Kidney epithelial cell (primary cell): ENCODE results near the gene CTNNBL1. TPM values are rescaled to one million over a fixed set of nuclear protein-coding genes. Genes with fewer than 3 reads are reported as not detected.

Experiments
- DNase-seq: peaks from one replicate; pipeline ENCODE4 v3.0.0-alpha.2; 2010; ENCODE audit warnings: low read depth
- H3K27me3 ChIP-seq: 2 replicates; pipeline ENCODE4 v1.6.0; 2011; ENCODE audit warnings: low read length; ENCODE audit not compliant: control insufficient read depth, insufficient read depth
- H3K36me3 ChIP-seq: 2 replicates; pipeline ENCODE4 v1.5.1; 2011; ENCODE audit warnings: low read length; ENCODE audit not compliant: control insufficient read depth, insufficient read depth
- H3K4me3 ChIP-seq: 2 replicates; pipeline ENCODE4 v1.5.1; 2011; ENCODE audit warnings: low read depth, mild to moderate bottlenecking, control low read depth, low read length
- total RNA-seq: library from RNA; depleted of rRNA; stranded (reverse); fragments of >200 nt; gene quantifications from 2 replicates; pipeline ENCODE4 v1.2.3, GENCODE V29; 2015
- TF ChIP-seq, protein P1 (sequence below): IDR thresholded peaks from 2 replicates; pipeline ENCODE4 v1.5.1; 2011; ENCODE audit warnings: mild to moderate bottlenecking, moderate library complexity, low read length, control low read depth, inconsistent platforms; ENCODE audit not compliant: insufficient read depth, poor library complexity, severe bottlenecking

CTNNBL1 gene
- total RNA-seq, 1 donor from 2014 or later = 40.5 TPM

DNA sequence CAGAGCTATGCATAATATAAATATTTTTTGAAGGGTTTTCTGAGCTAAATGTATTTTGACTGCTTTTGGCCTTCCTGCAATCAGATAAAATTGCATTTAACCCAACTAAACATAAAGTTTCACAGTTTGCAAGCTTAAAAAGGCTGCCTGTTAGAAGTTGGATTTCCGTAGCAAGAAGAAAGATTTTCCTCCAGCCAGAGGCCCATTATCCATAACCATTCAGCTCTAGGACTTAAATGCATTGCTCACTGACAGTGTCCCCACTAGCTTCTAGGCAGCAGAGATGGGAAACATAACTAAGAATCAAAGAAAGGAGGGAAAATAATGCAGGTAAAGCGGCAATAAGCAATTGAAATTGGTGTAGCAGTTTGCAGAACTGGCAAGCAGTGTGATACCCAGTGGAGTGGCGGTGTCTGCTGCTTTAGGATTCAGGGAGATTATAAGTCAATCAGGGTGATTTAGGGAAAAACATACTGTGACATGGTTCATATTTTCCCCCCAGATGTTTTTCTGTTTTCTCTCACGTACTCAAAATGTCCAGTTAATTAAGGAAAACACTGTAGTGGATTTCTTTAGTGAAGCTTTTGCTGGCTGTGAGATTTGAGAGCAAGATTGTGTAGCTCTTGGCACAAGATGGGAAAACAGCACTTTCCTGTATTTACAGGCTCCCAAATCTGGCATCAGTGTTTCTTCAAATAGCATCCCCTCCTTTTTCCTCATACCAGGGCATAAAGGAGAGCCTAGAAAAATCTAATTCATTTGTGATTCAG is 69.1 kb downstream of the CTNNBL1 start:
- Histone ChIP-seq H3K27me3 (no peaks in the 10 kb centered on the region), H3K4me3 (no peak overlapping the region), H3K36me3 (no peaks in the 10 kb centered on the region)
- no peak for DNase-seq
- TF ChIP-seq, protein P1, sequence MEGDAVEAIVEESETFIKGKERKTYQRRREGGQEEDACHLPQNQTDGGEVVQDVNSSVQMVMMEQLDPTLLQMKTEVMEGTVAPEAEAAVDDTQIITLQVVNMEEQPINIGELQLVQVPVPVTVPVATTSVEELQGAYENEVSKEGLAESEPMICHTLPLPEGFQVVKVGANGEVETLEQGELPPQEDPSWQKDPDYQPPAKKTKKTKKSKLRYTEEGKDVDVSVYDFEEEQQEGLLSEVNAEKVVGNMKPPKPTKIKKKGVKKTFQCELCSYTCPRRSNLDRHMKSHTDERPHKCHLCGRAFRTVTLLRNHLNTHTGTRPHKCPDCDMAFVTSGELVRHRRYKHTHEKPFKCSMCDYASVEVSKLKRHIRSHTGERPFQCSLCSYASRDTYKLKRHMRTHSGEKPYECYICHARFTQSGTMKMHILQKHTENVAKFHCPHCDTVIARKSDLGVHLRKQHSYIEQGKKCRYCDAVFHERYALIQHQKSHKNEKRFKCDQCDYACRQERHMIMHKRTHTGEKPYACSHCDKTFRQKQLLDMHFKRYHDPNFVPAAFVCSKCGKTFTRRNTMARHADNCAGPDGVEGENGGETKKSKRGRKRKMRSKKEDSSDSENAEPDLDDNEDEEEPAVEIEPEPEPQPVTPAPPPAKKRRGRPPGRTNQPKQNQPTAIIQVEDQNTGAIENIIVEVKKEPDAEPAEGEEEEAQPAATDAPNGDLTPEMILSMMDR = no peak

DNA sequence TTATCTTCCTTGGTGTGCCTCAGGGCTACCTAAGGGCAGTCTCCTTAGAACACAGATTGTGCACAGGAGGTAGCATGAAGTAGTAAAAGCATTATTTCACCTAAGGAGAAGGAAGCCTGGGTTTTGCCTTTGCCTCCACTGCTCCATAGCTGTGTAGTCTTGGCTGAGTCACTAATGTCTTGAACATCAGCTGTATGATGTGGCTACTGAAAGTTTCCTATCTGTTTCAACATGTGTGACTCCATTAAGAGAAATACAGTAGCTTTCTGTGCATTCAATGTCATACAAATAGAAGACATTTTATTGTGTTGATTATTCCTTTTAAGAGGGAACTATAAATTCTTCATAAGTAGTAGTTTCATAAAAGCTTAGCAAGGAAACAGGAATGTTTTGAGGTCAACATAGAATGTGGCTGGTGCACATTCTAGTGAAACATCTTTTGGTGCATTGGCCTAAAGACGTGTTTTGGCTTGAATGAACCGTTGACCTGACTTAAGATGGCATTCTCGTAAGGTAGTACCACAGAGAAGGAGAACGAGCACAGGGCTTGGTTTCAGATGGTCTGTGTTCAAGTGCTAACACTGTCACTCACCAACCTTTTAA is 70.6 kb downstream of the CTNNBL1 start:
- Histone ChIP-seq H3K36me3 (no peaks in the 10 kb centered on the region), H3K27me3 (no peaks in the 10 kb centered on the region), H3K4me3 (no peak overlapping the region)
- no peak for DNase-seq
- TF ChIP-seq, protein P1 = no peak

DNA sequence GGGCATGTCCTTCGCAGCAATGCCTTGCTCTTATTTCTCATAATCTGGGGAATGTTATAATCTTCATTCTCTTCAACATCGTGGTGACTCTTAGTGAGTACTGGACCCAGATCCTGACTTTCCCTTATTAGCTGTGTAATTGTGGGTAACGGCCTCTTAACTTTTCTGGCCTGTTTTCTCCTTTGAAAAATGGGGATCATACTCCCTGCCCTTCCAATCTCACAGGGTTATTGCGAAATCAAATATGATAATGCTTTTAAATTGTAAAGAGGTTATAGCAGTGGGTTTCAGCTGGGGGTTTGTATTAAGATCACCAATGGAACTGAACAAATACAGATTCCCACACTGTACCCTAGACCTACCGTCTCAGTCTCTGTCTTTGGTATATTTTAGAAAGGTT is 77.1 kb downstream of the CTNNBL1 start:
- Histone ChIP-seq H3K4me3 (no peak overlapping the region), H3K27me3 (no peaks in the 10 kb centered on the region), H3K36me3 (no peaks in the 10 kb centered on the region)
- TF ChIP-seq, protein P1 = no peak
- DNase-seq = no peak

DNA sequence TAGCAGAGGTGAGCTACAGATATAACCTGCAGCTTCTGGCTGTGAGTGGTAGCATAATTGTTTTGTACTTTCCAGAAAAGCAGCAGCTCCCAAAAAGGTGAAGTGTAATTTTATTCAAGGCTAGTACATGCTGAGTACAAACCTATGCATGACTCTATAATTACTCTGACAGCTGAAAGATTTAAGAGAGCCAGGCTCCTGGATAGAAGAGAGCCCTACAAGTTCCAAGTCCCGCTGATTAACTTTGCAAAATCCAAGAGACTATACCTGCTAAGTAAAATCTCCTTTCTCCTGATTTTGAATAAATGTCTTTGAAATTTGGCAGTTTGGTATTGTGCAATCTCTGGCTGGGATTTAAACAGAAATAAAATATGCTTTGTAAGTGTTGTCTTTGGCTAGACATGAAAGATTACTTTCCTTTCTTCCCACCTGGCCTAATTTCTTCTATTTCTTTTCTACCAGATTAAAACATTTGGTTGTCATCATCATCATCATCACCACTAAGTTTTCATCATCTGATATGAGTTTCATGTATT is 79.5 kb downstream of the CTNNBL1 start:
- no peak for DNase-seq
- H3K4me3 ChIP-seq = no peak overlapping the region
- TF ChIP-seq, protein P1 = no peak
- no peaks in the 10 kb centered on the region for H3K36me3 ChIP-seq
- no peaks in the 10 kb centered on the region for H3K27me3 ChIP-seq

DNA sequence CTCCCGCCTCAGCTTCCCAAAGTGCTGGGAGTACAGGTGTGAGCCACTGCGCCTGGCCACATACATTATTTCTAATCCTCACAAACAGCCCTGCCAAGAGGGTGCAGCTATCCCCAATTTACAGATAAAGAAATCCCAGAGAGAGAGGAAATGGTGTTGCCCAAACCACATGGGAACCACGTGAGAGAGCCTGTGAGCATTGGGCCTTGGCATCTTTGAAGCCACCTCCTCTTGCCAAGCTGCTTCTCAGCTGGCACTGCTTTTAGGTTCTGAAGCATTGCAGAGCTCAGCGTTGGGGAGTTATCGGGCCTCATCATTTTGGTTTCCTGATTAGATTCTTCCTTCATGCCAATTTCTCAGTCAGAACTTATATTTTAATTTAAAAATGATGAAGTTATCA is 80.3 kb downstream of the CTNNBL1 start:
- H3K27me3 ChIP-seq = no peaks in the 10 kb centered on the region
- TF ChIP-seq, protein P1 = no peak
- no peak overlapping the region for H3K4me3 ChIP-seq
- DNase-seq = no peak
- no peaks in the 10 kb centered on the region for H3K36me3 ChIP-seq
